Activated CD4-positive, CD25-positive, alpha-beta regulatory T cell (primary cell): ENCODE results near the gene RHBDD3.

Experiments
- DNase-seq, 4 experiments: peaks; one replicate each; lab custom pipeline; 2025; lab: John Stamatoyannopoulos, UW

Gene RHBDD3

DNA sequence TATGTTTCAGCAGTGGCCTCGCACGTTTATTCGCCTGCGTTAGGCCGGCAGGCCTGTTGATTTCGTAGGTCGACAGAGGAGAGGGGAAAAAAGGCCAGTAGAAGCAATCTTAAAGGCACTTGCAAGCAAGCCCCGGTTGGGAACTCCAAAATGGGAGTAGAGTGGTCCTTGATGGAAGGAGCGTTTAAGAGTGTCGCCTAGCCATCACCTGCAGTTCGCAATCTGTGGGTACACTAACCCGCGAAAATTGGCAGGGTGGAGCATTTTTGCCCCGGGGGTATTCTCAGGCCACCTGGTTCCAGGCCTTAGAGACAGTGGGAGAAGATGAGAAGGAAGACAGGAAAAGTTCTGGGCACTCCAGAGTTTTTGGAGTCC lies 1.4 kb upstream of the RHBDD3 start:
- DNase-seq, result no peak

GRCh38 chr22:29268511-29269229 lies 889 bp upstream of the RHBDD3 start:
- no peak for DNase-seq

- DNase-seq, result no peak
These were observed 321 bp downstream of the RHBDD3 start for GRCh38 chr22:29267462-29267857.

DNA sequence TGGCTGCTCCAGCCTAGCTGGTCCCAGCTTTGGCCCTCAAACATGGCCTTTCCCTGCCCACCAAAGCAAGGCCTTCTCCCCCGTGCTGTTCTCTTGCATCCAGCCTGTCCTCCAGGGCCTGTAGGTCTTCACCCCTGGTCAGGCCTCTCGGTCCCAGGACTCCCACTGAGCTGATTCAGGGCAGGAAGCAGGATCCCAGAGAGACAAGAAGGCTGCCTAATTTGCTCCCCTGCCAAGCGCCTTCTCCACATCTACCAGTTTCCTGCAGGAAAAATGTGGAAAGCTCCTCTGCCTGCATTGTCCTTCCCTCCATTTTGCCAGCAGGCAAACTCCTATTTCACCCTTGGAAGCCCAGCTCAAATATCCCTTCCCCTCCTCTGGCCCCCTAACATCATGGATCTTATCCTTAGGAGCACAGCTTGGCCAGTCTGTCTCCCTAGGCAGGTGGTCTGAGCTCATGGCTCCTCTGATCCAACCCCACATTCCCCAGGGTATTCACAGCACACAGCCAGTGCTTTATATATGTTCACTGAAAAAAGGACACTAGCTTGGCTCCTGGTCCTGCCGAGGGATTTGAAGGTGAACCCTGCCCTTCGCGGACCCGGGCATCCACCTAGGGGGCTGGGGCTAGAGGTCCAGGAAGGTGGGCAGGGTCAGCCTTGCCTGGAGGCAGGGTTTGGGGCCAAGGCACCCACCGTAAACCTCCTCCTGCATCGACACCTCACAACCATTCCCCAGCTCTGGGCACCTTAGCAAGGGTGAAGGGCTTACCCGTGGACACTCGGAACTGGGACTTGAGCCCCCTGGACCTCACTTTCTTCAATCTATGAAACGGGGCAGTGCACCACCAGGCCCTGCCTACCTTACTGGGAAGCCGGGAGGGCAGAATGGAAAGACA lies 968 bp downstream of the RHBDD3 start:
- DNase-seq, result no peak

GRCh38 chr22:29265929-29266328 lies 1.9 kb downstream of the RHBDD3 start:
- DNase-seq, result no peak

DNA sequence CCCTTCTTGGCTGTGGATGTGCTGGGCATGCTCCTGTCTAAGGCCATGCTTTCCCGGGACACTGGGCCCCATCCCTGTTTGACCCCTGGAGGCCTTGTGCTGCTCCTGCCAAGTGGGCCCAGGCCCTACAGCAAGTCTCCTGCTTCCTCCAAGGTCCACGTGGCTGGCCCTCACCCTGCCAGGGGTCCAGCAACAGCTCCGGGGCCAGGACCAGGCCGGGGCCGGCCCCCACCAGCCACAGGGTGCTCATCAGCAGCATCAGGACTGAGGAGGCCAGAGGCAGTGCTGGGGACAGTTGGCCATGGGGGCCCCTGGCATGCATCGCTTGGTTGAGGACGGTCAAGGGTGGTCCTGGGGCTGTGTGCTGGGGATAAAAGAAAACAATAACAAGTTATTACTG lies 2.5 kb downstream of the RHBDD3 start:
- no peak for DNase-seq

- no peak for DNase-seq
These were observed 3.9 kb downstream of the RHBDD3 start for GRCh38 chr22:29263791-29264276.

- no peak for DNase-seq
These were observed 7.0 kb downstream of the RHBDD3 start for GRCh38 chr22:29260601-29261315.

DNA sequence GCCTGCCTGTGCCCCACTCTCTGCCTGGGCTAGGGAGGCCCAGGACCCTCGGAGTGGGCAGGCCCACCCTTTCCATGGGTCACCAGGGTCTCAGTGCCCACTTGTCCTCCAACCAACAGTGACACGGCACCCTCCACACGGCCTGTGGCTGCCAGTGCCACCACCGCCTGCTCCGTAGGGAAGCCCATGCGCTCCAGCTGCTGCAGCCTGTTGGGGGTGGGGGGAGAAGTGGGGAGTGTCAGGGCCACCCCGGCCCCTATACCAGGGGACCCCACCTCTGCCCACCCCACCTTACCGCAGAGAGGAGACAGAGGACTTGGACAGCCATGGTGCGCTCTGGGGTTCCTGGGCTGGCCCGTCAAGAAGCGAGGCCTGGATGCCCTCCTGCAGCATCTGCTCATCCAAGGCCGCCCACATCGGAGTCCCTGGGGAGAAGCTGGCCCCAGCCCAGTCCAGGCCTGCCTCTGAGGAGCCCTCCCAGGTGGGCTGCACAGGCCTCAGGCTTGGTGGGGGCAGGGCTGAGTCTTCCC lies 7.7 kb downstream of the RHBDD3 start:
- DNase-seq, result no peak

DNA sequence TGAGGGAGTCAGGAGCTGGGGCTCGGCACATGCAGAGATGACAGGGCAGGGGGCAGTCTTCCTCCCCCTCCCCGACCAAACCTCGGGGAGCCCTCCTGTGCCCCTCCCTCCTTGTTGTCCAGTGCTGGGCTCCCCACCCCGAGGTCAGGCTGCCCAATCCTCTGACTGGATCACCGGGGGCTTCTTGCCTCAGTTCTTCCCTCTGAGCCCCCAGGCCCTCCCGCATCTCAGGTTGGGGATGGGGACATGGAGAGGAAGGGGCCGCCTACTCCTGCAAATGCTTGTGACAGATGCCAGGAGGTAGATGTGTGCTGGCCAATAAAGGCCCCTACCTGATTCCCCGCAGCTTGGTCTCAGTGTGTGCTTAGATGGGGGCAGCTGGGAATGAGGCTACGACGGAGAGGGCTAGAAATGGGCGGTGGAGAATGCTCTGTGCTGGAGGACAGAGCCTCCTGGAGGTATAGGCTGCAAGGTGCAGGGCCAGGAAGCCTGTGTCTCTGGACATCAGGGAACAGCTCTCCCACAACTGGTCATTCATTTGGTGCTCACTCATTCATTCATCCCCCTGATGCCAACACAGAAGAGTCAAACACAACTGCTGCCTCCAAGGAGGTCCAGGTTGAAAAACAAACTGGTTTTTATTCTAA lies 8.4 kb downstream of the RHBDD3 start:
- DNase-seq, result no peak

GRCh38 chr22:29258407-29259252 lies 9.2 kb downstream of the RHBDD3 start:
- DNase-seq, result no peak

DNA sequence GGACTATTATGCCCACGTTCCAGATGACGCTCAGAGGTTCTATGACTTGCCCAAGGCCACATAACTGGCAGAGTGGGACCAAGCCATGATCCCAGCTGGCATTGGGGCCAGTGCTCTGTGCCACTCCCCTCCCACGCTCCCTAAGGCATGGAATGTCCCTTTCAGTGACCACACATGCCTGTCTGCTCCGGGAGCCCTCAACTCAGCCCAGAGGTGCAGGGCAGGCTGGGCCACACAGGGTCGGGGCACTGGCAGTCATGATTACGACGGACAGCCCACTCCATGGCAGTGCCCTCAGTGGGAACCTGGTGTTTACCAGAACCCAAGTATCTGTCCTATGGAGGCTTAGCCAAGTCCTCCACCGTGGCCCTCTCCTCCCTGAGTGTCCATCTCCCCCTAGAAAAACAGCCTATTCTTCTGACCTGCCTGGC lies 10.0 kb downstream of the RHBDD3 start:
- no peak for DNase-seq

- DNase-seq, result no peak
These were observed 11.0 kb downstream of the RHBDD3 start for GRCh38 chr22:29256606-29257325.

GRCh38 chr22:29255064-29255621 lies 12.6 kb downstream of the RHBDD3 start:
- DNase-seq, result no peak

- DNase-seq, result no peak
These were observed 13.5 kb downstream of the RHBDD3 start for GRCh38 chr22:29254286-29254660.

GRCh38 chr22:29253561-29254285 lies 14.1 kb downstream of the RHBDD3 start:
- no peak for DNase-seq

GRCh38 chr22:29251981-29252911 lies 15.5 kb downstream of the RHBDD3 start:
- no peak for DNase-seq

GRCh38 chr22:29251265-29251664 lies 16.5 kb downstream of the RHBDD3 start:
- no peak for DNase-seq
